ENCODE measurements around the gene DNAH12. TPM values are rescaled to one million over a fixed set of nuclear protein-coding genes. Genes with fewer than 3 reads are reported as not detected.
A peak's percentile ranks its signal among the peaks of the same experiment; 100 is the strongest.
"Not testable (repeated sequence)": the region's sequence is repeated elsewhere in the genome, so short reads cannot be mapped to it uniquely, and the experiment has no call there.

DNAH12 gene
- total RNA-seq, 1 donor from 2014 or later, result 0.02 TPM

- intact Hi-C loops (cut with micrococcal nuclease), result no loop called here
- DNase-seq, result no peak
- no peak for ATAC-seq
These were observed 107.9 kb downstream of the DNAH12 start for GRCh38 chr3:57436195-57436761.

- DNase-seq (no peak), ATAC-seq (no peak)
- intact Hi-C loops (cut with micrococcal nuclease), result no loop called here
These were observed 110.1 kb downstream of the DNAH12 start for GRCh38 chr3:57434041-57434440.

GRCh38 chr3:57423335-57423734, 120.8 kb downstream of the DNAH12 start:
- intact Hi-C loops (cut with micrococcal nuclease), result no loop called here
- ATAC-seq (no peak), DNase-seq (no peak)

GRCh38 chr3:57421336-57421735, 122.8 kb downstream of the DNAH12 start:
- no peak for ATAC-seq
- intact Hi-C loops (cut with micrococcal nuclease), result no loop called here

GRCh38 chr3:57420001-57420400, 124.1 kb downstream of the DNAH12 start:
- ATAC-seq (no peak), DNase-seq (no peak)
- intact Hi-C loops (cut with micrococcal nuclease), result no loop called here

More at GRCh38 chr3:57421336-57421735, 122.8 kb downstream of the DNAH12 start:
- no peak for DNase-seq

GRCh38 chr3:57411715-57412114, 132.4 kb downstream of the DNAH12 start:
- ATAC-seq, result no peak
- no peak for DNase-seq
- intact Hi-C loops (cut with micrococcal nuclease), result no loop called here

GRCh38 chr3:57409471-57409870, 134.7 kb downstream of the DNAH12 start:
- intact Hi-C loops (cut with micrococcal nuclease), result no loop called here
- ATAC-seq (no peak), DNase-seq (no peak)

- no peak for DNase-seq
- intact Hi-C loops (cut with micrococcal nuclease), result no loop called here
- no peak for ATAC-seq
These were observed 141.5 kb downstream of the DNAH12 start for GRCh38 chr3:57402675-57403074.

- peak; percentile 60 for ATAC-seq
- no peak for DNase-seq
- intact Hi-C loops (cut with micrococcal nuclease), result no loop called here
These were observed 146.7 kb downstream of the DNAH12 start for GRCh38 chr3:57397175-57398026.

GRCh38 chr3:57393977-57394376, 150.2 kb downstream of the DNAH12 start:
- DNase-seq (no peak), ATAC-seq (no peak)
- intact Hi-C loops (cut with micrococcal nuclease), result no loop called here

GRCh38 chr3:57391767-57392166, 152.4 kb downstream of the DNAH12 start:
- ATAC-seq, result no peak
- intact Hi-C loops (cut with micrococcal nuclease), result no loop called here
- DNase-seq, result no peak

- DNase-seq (no peak), ATAC-seq (no peak)
- intact Hi-C loops (cut with micrococcal nuclease), result no loop called here
These were observed 154.9 kb downstream of the DNAH12 start for GRCh38 chr3:57389271-57389670.

GRCh38 chr3:57386307-57386706, 157.8 kb downstream of the DNAH12 start:
- no peak for DNase-seq
- intact Hi-C loops (cut with micrococcal nuclease), result no loop called here
- no peak for ATAC-seq

GRCh38 chr3:57385498-57385897, 158.6 kb downstream of the DNAH12 start:
- intact Hi-C loops (cut with micrococcal nuclease), result no loop called here
- ATAC-seq, result peak; percentile 25
- no peak for DNase-seq

- ATAC-seq, result no peak
- intact Hi-C loops (cut with micrococcal nuclease), result no loop called here
- no peak for DNase-seq
These were observed 160.3 kb downstream of the DNAH12 start for GRCh38 chr3:57383838-57384237.

- intact Hi-C loops (cut with micrococcal nuclease), result no loop called here
These were observed 160.7 kb downstream of the DNAH12 start for GRCh38 chr3:57383406-57383805.

GRCh38 chr3:57382933-57383332, 161.2 kb downstream of the DNAH12 start:
- intact Hi-C loops (cut with micrococcal nuclease), result no loop called here
- DNase-seq, result no peak
- ATAC-seq, result no peak

More at GRCh38 chr3:57383406-57383805, 160.7 kb downstream of the DNAH12 start:
- ATAC-seq (no peak), DNase-seq (no peak)

- ATAC-seq, result no peak
- no peak for DNase-seq
- intact Hi-C loops (cut with micrococcal nuclease), result no loop called here
These were observed 173.8 kb downstream of the DNAH12 start for GRCh38 chr3:57370341-57370740.

- DNase-seq; intact Hi-C loops (cut with micrococcal nuclease); ATAC-seq: not testable (repeated sequence)
These were observed 179.1 kb downstream of the DNAH12 start for GRCh38 chr3:57365089-57365488.

GRCh38 chr3:57356275-57356674, 187.9 kb downstream of the DNAH12 start:
- ATAC-seq; DNase-seq; intact Hi-C loops (cut with micrococcal nuclease): not testable (repeated sequence)

- no peak for ATAC-seq
- DNase-seq, result no peak
- intact Hi-C loops (cut with micrococcal nuclease), result no loop called here
These were observed 189.4 kb downstream of the DNAH12 start for GRCh38 chr3:57354768-57355167.

Measured in left ventricle myocardium superior (tissue), 1 donor.